ENCODE data around the gene DDX19B.
"Not testable (repeated sequence)": the region's sequence is repeated elsewhere in the genome, so short reads cannot be mapped to it uniquely, and the experiment has no call there.

Gene DDX19B

DNA sequence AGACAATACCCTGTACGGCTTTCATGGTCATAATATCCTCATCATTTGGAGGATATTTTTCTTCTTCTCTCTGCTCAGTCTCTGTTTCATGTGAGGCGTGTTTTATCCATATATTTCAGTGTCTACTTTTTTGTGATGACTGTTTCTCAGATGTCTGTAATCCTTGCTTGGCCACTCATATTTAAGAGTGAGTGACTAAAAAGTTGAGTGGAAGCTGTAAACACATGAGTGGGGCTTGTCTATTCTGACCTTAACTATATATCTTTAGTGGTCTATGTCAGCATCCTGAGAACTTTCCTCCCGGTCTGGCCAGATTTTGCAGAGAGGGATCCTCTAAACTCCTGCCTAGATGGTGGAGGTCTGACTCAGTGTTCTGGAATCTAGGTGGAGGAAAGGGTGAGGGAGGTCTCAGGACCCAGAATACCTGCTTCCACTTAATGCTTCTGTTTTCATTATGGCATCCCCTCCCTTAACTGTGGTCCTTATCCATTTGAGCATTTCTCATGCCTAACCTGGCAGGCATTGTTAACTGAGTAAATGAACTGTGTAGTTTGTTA is 6.0 kb downstream of the DDX19B start:
- DNase-seq (no peak), ATAC-seq (no peak)
- H3K36me3 Mint-ChIP-seq (ENCODE audit: low read depth), result peaks cover 27% of the 10 kb centered on the region
- H3K4me1 Mint-ChIP-seq, result peaks cover 33% of the 10 kb centered on the region
- peak overlapping the region; percentile 5 for H3K27ac Mint-ChIP-seq
- no peak overlapping the region for H3K4me3 Mint-ChIP-seq
- H3K9me3 Mint-ChIP-seq, result peaks cover 10% of the 10 kb centered on the region
- no peaks in the 10 kb centered on the region for H3K27me3 Mint-ChIP-seq

DNA sequence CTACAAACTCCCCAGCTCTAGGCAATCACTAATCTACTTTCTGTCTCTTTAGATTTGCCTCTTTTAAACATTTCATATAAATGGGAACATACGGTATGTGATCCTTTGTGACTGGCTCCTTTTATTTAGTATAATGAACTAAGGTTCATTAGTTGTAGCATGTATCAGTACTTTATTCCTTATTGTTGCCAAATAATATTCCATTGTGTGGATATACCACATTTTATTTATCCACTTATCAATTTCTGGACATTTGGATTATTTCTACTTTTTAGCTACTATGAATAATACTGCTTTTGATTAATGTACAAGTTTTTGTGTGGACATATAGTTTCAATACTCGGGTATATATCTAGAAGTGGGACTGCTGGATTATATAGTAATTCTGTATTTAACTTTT is 7.9 kb downstream of the DDX19B start:
- H3K4me1 Mint-ChIP-seq, result peaks cover 19% of the 10 kb centered on the region
- no peak overlapping the region for H3K27ac Mint-ChIP-seq
- no peaks in the 10 kb centered on the region for H3K9me3 Mint-ChIP-seq
- DNase-seq (no peak), ATAC-seq (no peak)
- H3K36me3 Mint-ChIP-seq (ENCODE audit: low read depth), result peaks cover 13% of the 10 kb centered on the region
- no peak overlapping the region for H3K4me3 Mint-ChIP-seq
- H3K27me3 Mint-ChIP-seq, result no peaks in the 10 kb centered on the region

DNA sequence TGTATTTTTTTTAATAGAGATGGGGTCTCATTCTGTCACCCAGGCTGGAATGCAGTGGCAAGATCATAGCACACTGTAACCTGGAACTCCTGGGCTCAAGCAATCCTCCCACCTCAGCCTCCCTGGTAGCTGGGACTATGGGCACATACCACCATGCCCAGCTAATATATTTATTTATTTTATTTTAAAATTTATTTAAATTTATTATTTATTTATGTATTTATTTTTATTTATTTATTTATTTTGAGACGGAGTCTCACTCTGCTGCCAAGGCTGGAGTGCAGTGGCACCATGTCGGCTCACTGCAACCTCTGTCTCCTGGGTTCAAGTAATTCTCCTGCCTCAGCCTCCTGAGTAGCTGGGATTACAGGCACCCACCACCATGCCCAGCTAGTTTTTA is 8.7 kb downstream of the DDX19B start:
- H3K27me3 Mint-ChIP-seq; H3K9me3 Mint-ChIP-seq; DNase-seq; H3K27ac Mint-ChIP-seq; H3K4me3 Mint-ChIP-seq; H3K36me3 Mint-ChIP-seq (ENCODE audit: low read depth); ATAC-seq: not testable (repeated sequence)
- H3K4me1 Mint-ChIP-seq, result peaks cover 12% of the 10 kb centered on the region

- Mint-ChIP-seq H3K36me3 (ENCODE audit: low read depth) (peaks cover 7% of the 10 kb centered on the region), H3K4me1 (no peaks in the 10 kb centered on the region), H3K27me3 (no peaks in the 10 kb centered on the region), H3K4me3 (no peak overlapping the region), H3K27ac (no peak overlapping the region), H3K9me3 (no peaks in the 10 kb centered on the region)
- DNase-seq (no peak), ATAC-seq (no peak)
Observed at GRCh38 chr16:70320121-70320520, 21.1 kb downstream of the DDX19B start.

GRCh38 chr16:70324998-70325747 is 26.2 kb downstream of the DDX19B start:
- H3K27ac Mint-ChIP-seq, result no peak overlapping the region
- no peak overlapping the region for H3K4me3 Mint-ChIP-seq
- DNase-seq, result no peak
- peaks cover 12% of the 10 kb centered on the region for H3K36me3 Mint-ChIP-seq (ENCODE audit: low read depth)
- no peaks in the 10 kb centered on the region for H3K9me3 Mint-ChIP-seq
- no peak for ATAC-seq
- no peaks in the 10 kb centered on the region for H3K27me3 Mint-ChIP-seq
- H3K4me1 Mint-ChIP-seq, result no peaks in the 10 kb centered on the region

DNA sequence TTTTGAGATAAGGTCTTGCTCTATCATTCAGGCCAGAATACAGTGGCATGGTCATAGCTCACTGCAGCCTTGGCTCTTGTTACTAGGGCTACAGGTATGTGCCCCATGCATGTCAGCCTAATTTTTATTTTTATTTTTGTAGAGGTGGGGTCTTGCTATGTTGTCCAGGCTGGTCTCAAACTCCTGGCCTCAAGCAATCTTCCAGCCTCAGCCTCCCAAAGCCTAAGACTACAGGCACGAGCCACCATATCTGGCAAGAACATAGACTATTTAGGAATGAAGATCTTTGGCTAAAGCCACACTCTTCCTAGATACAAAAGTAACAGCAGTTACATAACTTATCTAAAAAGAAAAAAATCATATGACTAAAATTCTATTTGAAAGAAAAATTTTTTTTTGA is 32.1 kb downstream of the DDX19B start:
- no peaks in the 10 kb centered on the region for H3K27me3 Mint-ChIP-seq
- DNase-seq, result no peak
- H3K4me1 Mint-ChIP-seq, result no peaks in the 10 kb centered on the region
- H3K9me3 Mint-ChIP-seq, result no peaks in the 10 kb centered on the region
- no peak overlapping the region for H3K27ac Mint-ChIP-seq
- H3K36me3 Mint-ChIP-seq (ENCODE audit: low read depth), result peaks cover 20% of the 10 kb centered on the region
- ATAC-seq, result no peak
- H3K4me3 Mint-ChIP-seq, result no peak overlapping the region

DNA sequence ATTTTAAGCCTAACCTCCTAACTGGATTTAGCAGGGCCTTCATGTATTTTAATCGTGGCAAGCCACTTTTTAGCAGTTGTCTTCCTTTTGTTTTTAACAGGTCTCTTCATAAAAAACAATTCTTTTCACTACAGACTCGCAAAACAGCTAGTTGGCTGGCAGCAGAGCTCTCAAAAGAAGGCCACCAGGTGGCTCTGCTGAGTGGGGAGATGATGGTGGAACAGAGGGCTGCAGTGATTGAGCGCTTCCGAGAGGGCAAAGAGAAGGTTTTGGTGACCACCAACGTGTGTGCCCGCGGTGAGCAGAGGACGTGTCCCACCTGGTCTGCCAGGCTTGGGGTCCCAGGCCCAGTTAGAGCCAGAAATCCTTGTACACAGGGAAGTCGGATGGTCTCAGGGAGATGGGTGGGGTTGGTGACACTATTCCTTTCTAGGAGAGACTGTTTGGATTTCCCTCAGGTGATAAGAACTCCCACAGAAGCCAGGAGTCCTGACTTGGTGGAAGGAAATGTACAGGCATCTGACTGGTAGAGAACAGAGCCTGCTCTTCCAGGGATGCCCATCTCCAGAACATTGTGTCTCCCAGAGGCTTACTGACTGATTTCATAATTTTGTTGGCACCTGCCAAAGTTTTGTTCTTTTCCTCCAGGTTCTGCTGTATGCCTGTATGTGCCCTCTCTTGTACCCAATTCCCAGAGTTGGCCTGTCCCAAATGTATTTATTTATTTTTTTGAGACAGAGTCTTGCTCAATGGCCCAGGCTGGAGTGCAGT is 32.8 kb downstream of the DDX19B start:
- Mint-ChIP-seq H3K4me1 (no peaks in the 10 kb centered on the region), H3K27ac (no peak overlapping the region), H3K9me3 (no peaks in the 10 kb centered on the region), H3K4me3 (no peak overlapping the region), H3K27me3 (no peaks in the 10 kb centered on the region), H3K36me3 (ENCODE audit: low read depth) (peaks cover 19% of the 10 kb centered on the region)
- ATAC-seq, result no peak
- DNase-seq, result no peak

DNA sequence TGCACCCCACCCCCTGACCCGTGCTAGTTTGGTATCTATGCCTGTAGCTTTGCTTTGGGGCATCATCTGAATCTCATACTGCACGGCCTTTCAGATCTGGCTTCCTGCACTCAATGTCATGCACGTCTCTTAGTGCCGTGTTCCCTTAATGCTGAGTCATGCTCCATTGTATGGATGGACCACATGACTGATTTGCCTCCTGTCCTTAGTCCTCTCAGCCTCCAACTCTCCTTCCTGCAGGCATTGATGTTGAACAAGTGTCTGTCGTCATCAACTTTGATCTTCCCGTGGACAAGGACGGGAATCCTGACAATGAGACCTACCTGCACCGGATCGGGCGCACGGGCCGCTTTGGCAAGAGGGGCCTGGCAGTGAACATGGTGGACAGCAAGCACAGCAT is 33.7 kb downstream of the DDX19B start:
- H3K27ac Mint-ChIP-seq, result peak overlapping the region; percentile 59
- not testable (repeated sequence) for H3K27me3 Mint-ChIP-seq, H3K4me3 Mint-ChIP-seq, H3K9me3 Mint-ChIP-seq, DNase-seq, H3K4me1 Mint-ChIP-seq, ATAC-seq
- peaks cover 19% of the 10 kb centered on the region for H3K36me3 Mint-ChIP-seq (ENCODE audit: low read depth)

GRCh38 chr16:70337814-70338213 is 38.8 kb downstream of the DDX19B start:
- no peaks in the 10 kb centered on the region for H3K9me3 Mint-ChIP-seq
- no peaks in the 10 kb centered on the region for H3K27me3 Mint-ChIP-seq
- DNase-seq (no peak), ATAC-seq (no peak)
- peaks cover 13% of the 10 kb centered on the region for H3K36me3 Mint-ChIP-seq (ENCODE audit: low read depth)
- H3K4me1 Mint-ChIP-seq, result no peaks in the 10 kb centered on the region
- H3K4me3 Mint-ChIP-seq, result no peak overlapping the region
- no peak overlapping the region for H3K27ac Mint-ChIP-seq

- Mint-ChIP-seq H3K27me3 (no peaks in the 10 kb centered on the region), H3K4me3 (no peak overlapping the region), H3K27ac (no peak overlapping the region), H3K36me3 (ENCODE audit: low read depth) (peaks cover 4% of the 10 kb centered on the region), H3K9me3 (no peaks in the 10 kb centered on the region), H3K4me1 (peaks cover 8% of the 10 kb centered on the region)
- ATAC-seq (no peak), DNase-seq (no peak)
Observed at GRCh38 chr16:70341600-70341999, 42.6 kb downstream of the DDX19B start.

DNA sequence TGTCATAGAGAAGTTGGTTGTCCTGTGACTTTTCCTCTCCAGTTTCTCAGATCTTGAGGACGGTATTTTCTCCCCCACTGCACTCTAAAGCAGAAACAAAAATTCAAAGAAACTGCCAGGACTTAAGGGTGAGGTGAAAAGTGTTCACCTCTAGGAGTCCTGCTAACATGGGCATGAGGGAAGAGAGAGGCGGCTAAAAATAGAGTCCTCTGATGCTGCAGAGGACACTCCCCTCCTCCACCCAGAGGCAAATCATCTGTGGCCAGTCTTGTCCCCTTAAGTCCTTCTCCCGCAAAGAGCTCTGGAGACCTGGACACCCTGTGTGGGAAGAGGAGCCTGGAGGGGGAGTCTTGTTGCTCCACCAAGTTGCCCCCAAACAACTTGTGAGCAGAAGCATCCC is 43.0 kb downstream of the DDX19B start:
- Mint-ChIP-seq H3K36me3 (ENCODE audit: low read depth) (peaks cover 6% of the 10 kb centered on the region), H3K4me3 (no peak overlapping the region), H3K4me1 (peaks cover 8% of the 10 kb centered on the region), H3K27ac (no peak overlapping the region), H3K9me3 (no peaks in the 10 kb centered on the region), H3K27me3 (no peaks in the 10 kb centered on the region)
- ATAC-seq (no peak), DNase-seq (no peak)

DNA sequence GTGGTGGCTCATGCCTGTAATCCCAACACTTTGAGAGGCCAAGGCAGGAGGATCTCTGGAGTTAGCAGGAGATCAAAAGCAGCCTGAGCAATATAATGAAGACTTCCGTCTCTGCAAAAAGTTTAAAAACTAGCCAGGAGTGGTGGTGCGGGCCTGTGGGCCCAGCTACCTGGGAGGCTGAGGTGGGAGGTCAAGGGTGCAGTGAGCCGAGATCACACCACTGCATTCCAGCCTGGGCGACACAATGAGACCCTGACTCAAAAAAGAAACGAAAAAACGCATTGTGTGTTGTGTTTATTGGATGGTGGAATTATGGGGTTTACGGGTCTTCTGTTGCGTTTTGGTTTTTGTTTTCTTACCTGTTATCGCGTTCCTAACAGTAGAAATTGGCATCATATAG is 46.9 kb downstream of the DDX19B start:
- Mint-ChIP-seq H3K9me3 (no peaks in the 10 kb centered on the region), H3K4me3 (peak overlapping the region; percentile 95), H3K27me3 (no peaks in the 10 kb centered on the region), H3K27ac (peak overlapping the region; percentile 92), H3K36me3 (ENCODE audit: low read depth) (peaks cover 28% of the 10 kb centered on the region), H3K4me1 (peaks cover 34% of the 10 kb centered on the region)
- ATAC-seq (no peak), DNase-seq (no peak)

DNA sequence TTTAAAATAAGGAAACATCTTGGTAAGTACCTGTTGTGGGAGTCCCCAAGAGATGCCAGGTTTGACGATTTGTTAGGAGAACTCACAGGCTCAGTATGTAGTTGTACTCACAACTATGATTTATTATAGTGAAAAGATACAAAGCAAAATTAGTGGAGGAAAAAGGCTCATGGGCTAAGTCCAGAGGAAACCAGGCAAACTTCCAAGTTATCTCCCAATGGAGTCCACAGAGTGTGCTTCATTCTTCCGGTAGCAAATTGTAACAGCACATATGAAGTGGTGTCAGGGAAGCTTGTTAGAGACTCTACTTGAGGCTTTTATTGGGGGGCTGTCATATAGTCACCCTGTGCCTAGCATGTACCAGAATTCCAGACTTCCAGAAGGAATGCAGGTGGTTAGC is 50.0 kb downstream of the DDX19B start:
- Mint-ChIP-seq H3K9me3 (no peaks in the 10 kb centered on the region), H3K27me3 (no peaks in the 10 kb centered on the region), H3K4me1 (peaks cover 36% of the 10 kb centered on the region), H3K27ac (peak overlapping the region; percentile 27), H3K36me3 (ENCODE audit: low read depth) (peaks cover 33% of the 10 kb centered on the region), H3K4me3 (no peak overlapping the region)
- no peak for DNase-seq
- no peak for ATAC-seq

- peaks cover 36% of the 10 kb centered on the region for H3K4me1 Mint-ChIP-seq
- H3K9me3 Mint-ChIP-seq, result no peaks in the 10 kb centered on the region
- H3K4me3 Mint-ChIP-seq, result peak overlapping the region; percentile 29
- no peaks in the 10 kb centered on the region for H3K27me3 Mint-ChIP-seq
- ATAC-seq (peak; percentile 60), DNase-seq (no peak)
- peak overlapping the region; percentile 62 for H3K27ac Mint-ChIP-seq
- H3K36me3 Mint-ChIP-seq (ENCODE audit: low read depth), result peaks cover 36% of the 10 kb centered on the region
Observed at GRCh38 chr16:70349783-70350182, 50.8 kb downstream of the DDX19B start.

GRCh38 chr16:70359552-70359951 is 60.6 kb downstream of the DDX19B start:
- H3K9me3 Mint-ChIP-seq, result no peaks in the 10 kb centered on the region
- no peaks in the 10 kb centered on the region for H3K27me3 Mint-ChIP-seq
- DNase-seq, result no peak
- H3K36me3 Mint-ChIP-seq (ENCODE audit: low read depth), result peaks cover 37% of the 10 kb centered on the region
- H3K4me3 Mint-ChIP-seq, result no peak overlapping the region
- no peak for ATAC-seq
- no peaks in the 10 kb centered on the region for H3K4me1 Mint-ChIP-seq
- H3K27ac Mint-ChIP-seq, result no peak overlapping the region

Measured in activated naive CD8-positive, alpha-beta T cell treated with anti-CD3 and anti-CD28 coated beads, Interleukin-2, amount 50 U/mL, for 24 hours (primary cell).